Liver (tissue), 9 donors: ENCODE data around the gene TNPO3. TPM values are rescaled to one million over a fixed set of nuclear protein-coding genes. Genes with fewer than 3 reads are reported as not detected.

Experiments
- DNase-seq: peaks from one replicate; pipeline ENCODE4 v3.0.0-alpha.2; 2017; ENCODE audit warnings: low spot score
- H3K27ac ChIP-seq, 2 donors: one replicate each; pipeline ENCODE4 v1.7.0; 2013; ENCODE audit warnings: inconsistent platforms in 2 of 2, low read length in 2 of 2, control low read depth in 1 of 2, low read depth in 1 of 2, mild to moderate bottlenecking in 1 of 2
- H3K27me3 ChIP-seq, 4 donors: one replicate each; pipeline versions ENCODE4 v1.6.1 to v1.7.0; 2013; ENCODE audit warnings: low read length in 3 of 4, inconsistent platforms in 1 of 4, mild to moderate bottlenecking in 1 of 4, moderate library complexity in 1 of 4; ENCODE audit not compliant: control insufficient read depth in 4 of 4, insufficient read depth in 4 of 4
- H3K36me3 ChIP-seq, 4 donors: one replicate each; pipeline versions ENCODE4 v1.6.1 to v1.7.0; 2013; ENCODE audit warnings: low read length in 3 of 4, mild to moderate bottlenecking in 3 of 4, low read depth in 1 of 4, moderate library complexity in 1 of 4; ENCODE audit not compliant: control insufficient read depth in 4 of 4, insufficient read depth in 3 of 4
- H3K4me1 ChIP-seq, 4 donors: one replicate each; pipeline versions ENCODE4 v1.6.1 to v1.7.0; 2013; ENCODE audit warnings: low read length in 3 of 4, mild to moderate bottlenecking in 3 of 4, moderate library complexity in 1 of 4; ENCODE audit not compliant: control insufficient read depth in 4 of 4, insufficient read depth in 4 of 4
- H3K4me3 ChIP-seq, 3 donors: one replicate each; pipeline versions ENCODE4 v1.6.1 to v1.7.0; 2013; ENCODE audit warnings: low read length in 3 of 3, control low read depth in 1 of 3, low read depth in 1 of 3, mild to moderate bottlenecking in 1 of 3
- H3K9ac ChIP-seq, 2 donors: one replicate each; pipeline ENCODE4 v1.7.0; 2013; ENCODE audit warnings: low read length in 2 of 2, mild to moderate bottlenecking in 2 of 2, moderate library complexity in 2 of 2, control low read depth in 1 of 2, low read depth in 1 of 2
- H3K9me3 ChIP-seq, 4 donors: one replicate each; pipeline versions ENCODE4 v1.6.1 to v1.7.0; 2013; ENCODE audit warnings: low read length in 3 of 4; ENCODE audit not compliant: control insufficient read depth in 4 of 4
- CTCF ChIP-seq: fragments of 150-350 bp; IDR thresholded peaks from 2 replicates; pipeline ENCODE4 v1.5.1; 2017; ENCODE audit warnings: improper control_type of control experiment, low read depth, low read length; ENCODE audit not compliant: missing input control
- EGR1 ChIP-seq, 2 donors: IDR thresholded peaks; 2 replicates each; pipeline ENCODE4 v1.6.1; 2016 to 2018; ENCODE audit warnings: antibody characterized with exemption in 2 of 2, low read depth in 2 of 2
- FOXA2 ChIP-seq: IDR thresholded peaks from 2 replicates; pipeline ENCODE4 v1.6.1; 2016; ENCODE audit warnings: antibody characterized with exemption
- GABPA ChIP-seq, 2 donors: IDR thresholded peaks in 1 of 2; conservative IDR thresholded peaks in 1 of 2; 2 replicates each; pipeline ENCODE4 v1.6.1; 2016; ENCODE audit warnings: antibody characterized with exemption in 2 of 2, mild to moderate bottlenecking in 1 of 2, moderate library complexity in 1 of 2
- HNF4A ChIP-seq, 2 donors: conservative IDR thresholded peaks; 2 replicates each; pipeline ENCODE4 v1.6.1; 2016; ENCODE audit warnings: antibody characterized with exemption in 2 of 2, mild to moderate bottlenecking in 2 of 2
- HNF4G ChIP-seq: IDR thresholded peaks from 2 replicates; pipeline ENCODE4 v1.6.1; 2016; ENCODE audit warnings: antibody characterized with exemption
- JUND ChIP-seq, 2 donors: IDR thresholded peaks; 2 replicates each; pipeline ENCODE4 v1.6.1; 2016; ENCODE audit warnings: antibody characterized with exemption in 2 of 2
- MAX ChIP-seq: IDR thresholded peaks from 2 replicates; pipeline ENCODE4 v1.6.1; 2016; ENCODE audit warnings: antibody characterized with exemption
- NR2F2 ChIP-seq: IDR thresholded peaks from 2 replicates; pipeline ENCODE4 v1.6.1; 2016; ENCODE audit warnings: antibody characterized with exemption
- RAD21 ChIP-seq, 2 donors: IDR thresholded peaks; 2 replicates each; pipeline ENCODE4 v1.6.1; 2016; ENCODE audit warnings: antibody characterized with exemption in 2 of 2, mild to moderate bottlenecking in 2 of 2
- REST ChIP-seq: IDR thresholded peaks from 2 replicates; pipeline ENCODE4 v1.6.1; 2016; ENCODE audit warnings: antibody characterized with exemption, mild to moderate bottlenecking
- RXRA ChIP-seq, 2 donors: IDR thresholded peaks; 2 replicates each; pipeline ENCODE4 v1.6.1; 2017 to 2018; ENCODE audit warnings: antibody characterized with exemption in 2 of 2, mild to moderate bottlenecking in 1 of 2
- SP1 ChIP-seq: IDR thresholded peaks from 2 replicates; pipeline ENCODE4 v1.6.1; 2018; ENCODE audit warnings: antibody characterized with exemption, mild to moderate bottlenecking
- TAF1 ChIP-seq: conservative IDR thresholded peaks from 2 replicates; pipeline ENCODE4 v1.6.1; 2016; ENCODE audit warnings: antibody characterized with exemption, mild to moderate bottlenecking
- YY1 ChIP-seq: IDR thresholded peaks from 2 replicates; pipeline ENCODE4 v1.6.1; 2016; ENCODE audit warnings: antibody characterized with exemption, mild to moderate bottlenecking
- WGBS: extraction: QIAGEN DNeasy Blood & Tissue Kit; methylation state at CpG from one replicate; pipeline ENCODE4 v1.1.7; 2013; 5-methylcytosine and 5-hydroxymethylcytosine counted together
- polyA plus RNA-seq, 2 donors: library from polyadenylated mRNA; stranded (reverse) in 1 of 2; unstranded in 1 of 2; fragments of 200-250 nt in 1 of 2; fragments of >200 nt in 1 of 2; fragmentation: Nextera tagmentation in 1 of 2; extraction: Ambion mirVana in 1 of 2; gene quantifications; one replicate each; pipeline versions ENCODE4 v1.2.1 to v1.2.3, GENCODE V29; 2013 to 2015
- total RNA-seq, 2 donors: library from RNA; depleted of rRNA; stranded (reverse); fragments of >200 nt; gene quantifications; one replicate each; pipeline ENCODE4 v1.2.3, GENCODE V29; 2014
- TF ChIP-seq, protein P1 (sequence below): IDR thresholded peaks from 2 replicates; pipeline ENCODE4 v1.6.1; 2016; ENCODE audit warnings: antibody characterized with exemption
- TF ChIP-seq, protein P2 (sequence below): IDR thresholded peaks from 2 replicates; pipeline ENCODE4 v1.6.1; 2016; ENCODE audit warnings: antibody characterized with exemption
- donor health status: healthy.
- donor health status: healthy.
- donor health status: healthy.
- donor health status: healthy.
- donor health status: healthy.

TNPO3 gene
- total and polyA plus RNA-seq, 4 donors: 9.2 to 38.9 (median 20.0) TPM

GRCh38 chr7:128974241-128974934 is 80.5 kb downstream of the TNPO3 start:
- Histone ChIP-seq H3K27me3 (no peaks in the 10 kb centered on the region), H3K9me3 (no peaks in the 10 kb centered on the region), H3K36me3 (peaks cover 14 to 80% (median 67%) of the 10 kb centered on the region in 4 donors), H3K4me1 (no peaks in the 10 kb centered on the region), H3K27ac (no peak overlapping the region), H3K9ac (no peak overlapping the region), H3K4me3 (no peak overlapping the region)
- WGBS: 89% methylated on average over 7 of the region's 7 CpGs
- DNase-seq: no peak
- TF ChIP-seq YY1 (no peak), MAX (no peak), SP1 (no peak), JUND (IDR thresholded peaks at IDR 0.05) (no peak), RAD21 (IDR thresholded peaks at IDR 0.05) (no peak), RXRA (IDR thresholded peaks at IDR 0.05) (no peak), GABPA (IDR thresholded peaks at IDR 0.05 in 1 of 2, conservative IDR thresholded peaks at IDR 0.05 in 1 of 2) (no peak), HNF4A (conservative IDR thresholded peaks at IDR 0.05) (no peak), REST (no peak), EGR1 (IDR thresholded peaks at IDR 0.05; ENCODE audit: low read depth in 2 of 2) (no peak), TAF1 (no peak), NR2F2 (no peak), HNF4G (no peak)
- TF ChIP-seq, protein P1, sequence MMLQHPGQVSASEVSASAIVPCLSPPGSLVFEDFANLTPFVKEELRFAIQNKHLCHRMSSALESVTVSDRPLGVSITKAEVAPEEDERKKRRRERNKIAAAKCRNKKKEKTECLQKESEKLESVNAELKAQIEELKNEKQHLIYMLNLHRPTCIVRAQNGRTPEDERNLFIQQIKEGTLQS: no peak
- TF ChIP-seq, protein P2, sequence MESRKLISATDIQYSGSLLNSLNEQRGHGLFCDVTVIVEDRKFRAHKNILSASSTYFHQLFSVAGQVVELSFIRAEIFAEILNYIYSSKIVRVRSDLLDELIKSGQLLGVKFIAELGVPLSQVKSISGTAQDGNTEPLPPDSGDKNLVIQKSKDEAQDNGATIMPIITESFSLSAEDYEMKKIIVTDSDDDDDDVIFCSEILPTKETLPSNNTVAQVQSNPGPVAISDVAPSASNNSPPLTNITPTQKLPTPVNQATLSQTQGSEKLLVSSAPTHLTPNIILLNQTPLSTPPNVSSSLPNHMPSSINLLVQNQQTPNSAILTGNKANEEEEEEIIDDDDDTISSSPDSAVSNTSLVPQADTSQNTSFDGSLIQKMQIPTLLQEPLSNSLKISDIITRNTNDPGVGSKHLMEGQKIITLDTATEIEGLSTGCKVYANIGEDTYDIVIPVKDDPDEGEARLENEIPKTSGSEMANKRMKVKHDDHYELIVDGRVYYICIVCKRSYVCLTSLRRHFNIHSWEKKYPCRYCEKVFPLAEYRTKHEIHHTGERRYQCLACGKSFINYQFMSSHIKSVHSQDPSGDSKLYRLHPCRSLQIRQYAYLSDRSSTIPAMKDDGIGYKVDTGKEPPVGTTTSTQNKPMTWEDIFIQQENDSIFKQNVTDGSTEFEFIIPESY: no peak

GRCh38 chr7:128968624-128969023 is 86.3 kb downstream of the TNPO3 start:
- H3K27ac ChIP-seq: no peak overlapping the region
- H3K9ac ChIP-seq: no peak overlapping the region
- H3K4me3 ChIP-seq: no peak overlapping the region
- peaks cover 15 to 76% (median 61%) of the 10 kb centered on the region in 4 donors for H3K36me3 ChIP-seq
- DNase-seq: no peak
- no peaks in the 10 kb centered on the region for H3K9me3 ChIP-seq
- WGBS: 93% methylated on average over 1 of the region's 1 CpG
- H3K4me1 ChIP-seq: no peaks in the 10 kb centered on the region
- H3K27me3 ChIP-seq: no peaks in the 10 kb centered on the region
- TF ChIP-seq SP1: no peak
- no peak for TF ChIP-seq EGR1 (IDR thresholded peaks at IDR 0.05; ENCODE audit: low read depth in 2 of 2)
- TF ChIP-seq GABPA (IDR thresholded peaks at IDR 0.05 in 1 of 2, conservative IDR thresholded peaks at IDR 0.05 in 1 of 2): no peak
- no peak for TF ChIP-seq YY1
- TF ChIP-seq CTCF: no peak
- no peak for TF ChIP-seq HNF4A (conservative IDR thresholded peaks at IDR 0.05)
- no peak for TF ChIP-seq JUND (IDR thresholded peaks at IDR 0.05)
- no peak for TF ChIP-seq NR2F2
- no peak for TF ChIP-seq REST
- TF ChIP-seq, protein P2: no peak
- no peak for TF ChIP-seq FOXA2
- TF ChIP-seq TAF1: no peak
- no peak for TF ChIP-seq HNF4G
